Astrocyte of the cerebellum (primary cell): ENCODE results near the gene PCCA.
"Not testable (repeated sequence)": the region's sequence is repeated elsewhere in the genome, so short reads cannot be mapped to it uniquely, and the experiment has no call there.

Experiments used
- DNase-seq: peaks from one replicate; pipeline ENCODE4 v3.0.0-alpha.2; 2011; ENCODE audit warnings: low read depth
- H3K4me3 ChIP-seq: 2 replicates; pipeline ENCODE4 v1.5.1; 2011; ENCODE audit warnings: mild to moderate bottlenecking, low read depth, low read length, moderate library complexity
- in situ Hi-C: cut with HindIII; loops from 2 replicates; pipeline ENCODE4 v1.10.0; 2017; ENCODE audit warnings: low sequenced_read_pairs
- TF ChIP-seq, protein P1 (sequence below): IDR thresholded peaks from 2 replicates; pipeline ENCODE4 v1.5.1; 2012; ENCODE audit warnings: low read length, low read depth, moderate library complexity, mild to moderate bottlenecking; ENCODE audit errors: missing control alignments

PCCA gene

DNA sequence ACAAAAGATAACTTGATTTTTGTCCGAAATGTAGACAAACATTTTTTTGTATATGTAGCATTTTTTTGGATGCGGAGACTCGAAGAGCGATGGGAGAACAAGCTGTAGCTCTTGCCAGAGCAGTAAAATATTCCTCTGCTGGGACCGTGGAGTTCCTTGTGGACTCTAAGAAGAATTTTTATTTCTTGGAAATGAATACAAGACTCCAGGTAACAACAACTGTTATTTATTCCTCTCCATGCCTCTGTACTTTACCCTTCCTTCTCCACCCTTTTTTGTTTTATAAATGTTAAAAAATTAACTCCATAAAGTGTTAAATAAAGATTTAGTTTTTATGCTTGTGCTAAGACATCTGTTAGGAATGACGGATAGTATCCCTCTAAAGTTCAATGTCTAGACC is 184.2 kb downstream of the PCCA start:
- no peak for DNase-seq
- no peak overlapping the region for H3K4me3 ChIP-seq
- in situ Hi-C loops = no loop called here
- TF ChIP-seq, protein P1, sequence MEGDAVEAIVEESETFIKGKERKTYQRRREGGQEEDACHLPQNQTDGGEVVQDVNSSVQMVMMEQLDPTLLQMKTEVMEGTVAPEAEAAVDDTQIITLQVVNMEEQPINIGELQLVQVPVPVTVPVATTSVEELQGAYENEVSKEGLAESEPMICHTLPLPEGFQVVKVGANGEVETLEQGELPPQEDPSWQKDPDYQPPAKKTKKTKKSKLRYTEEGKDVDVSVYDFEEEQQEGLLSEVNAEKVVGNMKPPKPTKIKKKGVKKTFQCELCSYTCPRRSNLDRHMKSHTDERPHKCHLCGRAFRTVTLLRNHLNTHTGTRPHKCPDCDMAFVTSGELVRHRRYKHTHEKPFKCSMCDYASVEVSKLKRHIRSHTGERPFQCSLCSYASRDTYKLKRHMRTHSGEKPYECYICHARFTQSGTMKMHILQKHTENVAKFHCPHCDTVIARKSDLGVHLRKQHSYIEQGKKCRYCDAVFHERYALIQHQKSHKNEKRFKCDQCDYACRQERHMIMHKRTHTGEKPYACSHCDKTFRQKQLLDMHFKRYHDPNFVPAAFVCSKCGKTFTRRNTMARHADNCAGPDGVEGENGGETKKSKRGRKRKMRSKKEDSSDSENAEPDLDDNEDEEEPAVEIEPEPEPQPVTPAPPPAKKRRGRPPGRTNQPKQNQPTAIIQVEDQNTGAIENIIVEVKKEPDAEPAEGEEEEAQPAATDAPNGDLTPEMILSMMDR = no peak

DNA sequence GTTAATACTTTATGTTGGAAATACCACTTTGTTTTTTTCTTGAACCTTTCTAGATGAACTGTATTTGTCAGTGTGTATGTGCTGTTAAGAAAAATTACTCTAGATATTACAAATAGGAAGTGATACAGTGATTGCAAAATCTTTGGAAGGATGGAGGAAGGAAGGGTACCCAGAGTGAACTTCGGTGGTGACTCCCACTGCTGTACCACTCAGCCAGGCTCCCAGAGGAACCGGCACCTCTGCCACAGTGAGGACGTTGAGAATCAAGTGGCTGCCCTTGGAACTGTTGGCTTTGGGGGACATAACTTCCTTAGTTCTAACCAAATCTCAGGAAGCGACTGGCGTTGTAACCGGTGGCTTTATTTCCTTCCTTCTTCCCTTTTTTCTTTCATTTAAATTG is 184.7 kb downstream of the PCCA start:
- no peak for DNase-seq
- TF ChIP-seq, protein P1 = no peak
- in situ Hi-C loops = no loop called here
- H3K4me3 ChIP-seq = no peak overlapping the region

DNA sequence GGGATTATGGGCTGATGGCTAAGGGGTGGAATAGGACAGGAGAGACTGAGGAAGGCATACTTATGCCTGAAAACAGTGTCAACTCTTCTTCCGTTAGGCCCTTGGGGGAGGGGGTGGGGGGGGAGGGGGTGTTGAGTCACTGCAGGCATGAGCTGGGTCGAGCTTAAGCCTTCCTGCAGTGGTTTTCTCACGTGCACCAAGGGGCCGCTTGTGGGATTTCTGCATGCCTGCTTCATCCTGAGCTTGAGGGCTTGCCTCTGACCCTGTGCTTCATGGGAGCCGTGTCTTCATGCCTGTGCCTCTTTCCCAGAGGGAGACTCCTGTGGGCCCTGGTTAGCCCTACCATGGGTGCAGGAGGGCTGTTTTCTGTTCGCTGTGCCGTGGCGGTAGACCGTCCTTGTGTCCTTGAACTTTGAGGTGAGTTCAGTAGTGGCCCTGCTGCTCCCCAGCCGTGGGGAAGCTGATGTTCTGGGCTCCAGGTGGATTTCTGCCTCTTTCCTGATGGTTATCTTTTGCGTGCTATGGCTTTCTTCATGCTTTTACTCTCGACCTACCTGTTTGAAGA is 186.1 kb downstream of the PCCA start:
- TF ChIP-seq, protein P1 = no peak
- peak; percentile 18 for DNase-seq
- in situ Hi-C loops = no loop called here
- H3K4me3 ChIP-seq = no peak overlapping the region

DNA sequence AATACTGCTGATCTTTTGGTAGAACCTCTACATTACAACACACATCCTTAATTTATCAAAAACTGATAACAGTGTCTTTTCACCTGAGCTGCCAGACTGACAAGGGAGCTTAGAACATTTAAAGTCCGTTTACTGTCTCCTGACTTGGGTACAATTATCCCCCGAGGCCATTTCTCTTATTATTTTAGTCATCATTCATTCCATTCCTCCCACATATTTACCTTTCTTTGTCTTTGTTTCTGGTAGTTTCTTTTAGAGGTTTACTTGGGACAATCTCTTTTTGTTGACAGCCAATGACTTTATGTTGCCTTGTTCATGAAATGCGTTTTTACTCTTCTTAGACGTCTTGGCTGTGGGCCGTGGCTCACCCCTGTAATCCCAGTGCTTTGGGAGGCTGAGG is 186.9 kb downstream of the PCCA start:
- no peak overlapping the region for H3K4me3 ChIP-seq
- TF ChIP-seq, protein P1 = no peak
- in situ Hi-C loops = no loop called here
- no peak for DNase-seq

DNA sequence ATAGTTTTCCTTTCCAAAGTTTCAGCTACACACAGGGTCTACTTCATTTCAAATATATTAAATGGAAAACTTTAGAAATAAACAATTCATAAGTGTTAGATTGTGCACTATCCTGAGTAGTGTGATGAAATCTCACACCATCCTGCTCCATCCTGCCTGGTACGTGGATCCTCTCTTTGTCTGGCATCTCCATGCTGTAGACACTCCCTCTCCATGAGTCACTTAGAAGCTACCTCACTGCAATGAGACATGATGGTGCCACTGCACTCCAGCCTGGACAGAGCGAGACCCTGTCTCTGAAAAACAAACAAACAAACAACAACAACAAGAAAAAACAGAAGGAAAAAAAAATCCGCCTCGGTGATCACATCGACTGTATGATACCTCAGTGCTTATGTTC is 191.8 kb downstream of the PCCA start:
- TF ChIP-seq, protein P1 = no peak
- DNase-seq = no peak
- in situ Hi-C loops = no loop called here
- no peak overlapping the region for H3K4me3 ChIP-seq

DNA sequence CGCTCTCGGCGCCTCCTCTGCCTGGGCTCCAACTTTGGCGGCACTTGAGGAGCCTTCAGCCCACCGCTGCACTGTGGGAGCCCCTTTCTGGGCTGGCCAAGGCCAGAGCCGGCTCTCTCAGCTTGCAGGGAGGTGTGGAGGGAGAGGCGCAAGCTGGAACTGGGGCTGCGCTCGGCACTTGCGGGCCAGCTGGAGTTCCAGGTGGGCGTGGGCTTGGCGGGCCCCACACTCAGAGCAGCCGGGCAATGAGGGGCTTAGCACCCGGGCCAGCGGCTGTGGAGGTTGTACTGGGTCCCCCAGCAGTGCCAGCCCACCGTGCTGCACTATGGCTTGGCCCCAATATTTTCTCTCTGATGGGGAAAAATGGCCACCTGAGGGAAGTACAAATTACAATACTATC is 193.4 kb downstream of the PCCA start:
- H3K4me3 ChIP-seq, DNase-seq, in situ Hi-C loops: not testable (repeated sequence)

DNA sequence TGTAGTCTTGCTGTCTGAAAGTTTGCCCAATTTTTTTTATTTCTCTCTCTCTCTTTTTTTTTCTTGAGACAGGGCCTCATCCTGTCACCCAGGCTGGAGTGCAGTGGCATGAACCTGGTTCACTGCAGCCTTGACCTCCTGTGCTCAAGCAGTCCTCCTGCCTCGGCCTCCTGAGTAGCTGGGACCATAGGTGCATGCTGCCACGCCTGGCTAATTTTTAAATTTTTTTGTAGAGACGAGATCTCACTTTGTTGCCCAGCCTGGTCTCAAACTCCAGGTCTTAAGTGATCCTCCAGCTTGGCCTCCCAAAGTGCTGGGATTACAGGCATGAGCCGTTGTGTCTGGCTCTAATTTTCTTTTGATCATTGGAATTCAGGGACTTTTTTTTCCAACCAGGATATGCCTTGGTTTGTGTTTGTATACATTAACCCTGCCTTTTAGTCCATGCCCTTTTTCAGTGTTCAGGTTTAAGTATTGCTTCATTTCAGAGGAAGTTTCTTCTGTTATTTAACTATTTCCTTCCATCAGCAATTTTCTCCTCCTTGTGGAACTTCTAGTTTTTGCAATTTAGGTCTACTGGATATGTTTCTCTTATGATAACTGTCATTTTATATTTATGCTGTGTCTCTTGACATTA is 201.4 kb downstream of the PCCA start:
- in situ Hi-C loops = no loop called here
- no peak for DNase-seq
- H3K4me3 ChIP-seq = no peak overlapping the region
- TF ChIP-seq, protein P1 = no peak
